ENCODE measurements around the gene DHRS7C.

Gene DHRS7C

GRCh38 chr17:9828296-9829295, 37.2 kb upstream of the DHRS7C start:
- no peak for TF ChIP-seq CTCF (IDR thresholded peaks at IDR 0.05; ENCODE audit: low read depth, low read length)
- no peak for DNase-seq (ENCODE audit: extremely low read depth, low read depth)

- no peak for DNase-seq (ENCODE audit: extremely low read depth, low read depth)
- TF ChIP-seq CTCF (IDR thresholded peaks at IDR 0.05; ENCODE audit: low read depth, low read length), result no peak
Measured at GRCh38 chr17:9825641-9826150, 34.3 kb upstream of the DHRS7C start, which contains the start of gene GLP2R. Gene GLP2R (plus strand): TSS chr17:9825924. CDS start chr17:9826064, 140 bp downstream.

GRCh38 chr17:9824797-9825338, 33.5 kb upstream of the DHRS7C start:
- no peak for TF ChIP-seq CTCF (IDR thresholded peaks at IDR 0.05; ENCODE audit: low read depth, low read length)
- no peak for DNase-seq (ENCODE audit: extremely low read depth, low read depth)

- TF ChIP-seq CTCF (IDR thresholded peaks at IDR 0.05; ENCODE audit: low read depth, low read length), result no peak
- no peak for DNase-seq (ENCODE audit: extremely low read depth, low read depth)
Measured at GRCh38 chr17:9824094-9824493, 32.7 kb upstream of the DHRS7C start.

- DNase-seq (ENCODE audit: extremely low read depth, low read depth), result no peak
Measured at GRCh38 chr17:9821921-9822320, 30.5 kb upstream of the DHRS7C start, which contains the start of gene GSG1L2. Gene GSG1L2 (minus strand): TSS chr17:9822079. CDS start chr17:9822071, 8 bp downstream.

GRCh38 chr17:9820448-9820847, 29.1 kb upstream of the DHRS7C start:
- no peak for DNase-seq (ENCODE audit: extremely low read depth, low read depth)
- TF ChIP-seq CTCF (IDR thresholded peaks at IDR 0.05; ENCODE audit: low read depth, low read length), result no peak

More at GRCh38 chr17:9821921-9822320, 30.5 kb upstream of the DHRS7C start, which contains the start of gene GSG1L2:
- no peak for TF ChIP-seq CTCF (IDR thresholded peaks at IDR 0.05; ENCODE audit: low read depth, low read length)

- TF ChIP-seq CTCF (IDR thresholded peaks at IDR 0.05; ENCODE audit: low read depth, low read length), result no peak
- DNase-seq (ENCODE audit: extremely low read depth, low read depth), result no peak
Measured at GRCh38 chr17:9818760-9819159, 27.4 kb upstream of the DHRS7C start.
